ENCODE results near the gene DRAXIN.

DRAXIN gene

GRCh38 chr1:11680270-11681070 lies 11.0 kb upstream of the DRAXIN start:
- peak overlapping the region; percentile 76 for H3K27ac ChIP-seq
- TF ChIP-seq ZFX (IDR thresholded peaks at IDR 0.05): peak; percentile 60; the same call in 1 of the 2 replicates
- TF ChIP-seq, protein P1, sequence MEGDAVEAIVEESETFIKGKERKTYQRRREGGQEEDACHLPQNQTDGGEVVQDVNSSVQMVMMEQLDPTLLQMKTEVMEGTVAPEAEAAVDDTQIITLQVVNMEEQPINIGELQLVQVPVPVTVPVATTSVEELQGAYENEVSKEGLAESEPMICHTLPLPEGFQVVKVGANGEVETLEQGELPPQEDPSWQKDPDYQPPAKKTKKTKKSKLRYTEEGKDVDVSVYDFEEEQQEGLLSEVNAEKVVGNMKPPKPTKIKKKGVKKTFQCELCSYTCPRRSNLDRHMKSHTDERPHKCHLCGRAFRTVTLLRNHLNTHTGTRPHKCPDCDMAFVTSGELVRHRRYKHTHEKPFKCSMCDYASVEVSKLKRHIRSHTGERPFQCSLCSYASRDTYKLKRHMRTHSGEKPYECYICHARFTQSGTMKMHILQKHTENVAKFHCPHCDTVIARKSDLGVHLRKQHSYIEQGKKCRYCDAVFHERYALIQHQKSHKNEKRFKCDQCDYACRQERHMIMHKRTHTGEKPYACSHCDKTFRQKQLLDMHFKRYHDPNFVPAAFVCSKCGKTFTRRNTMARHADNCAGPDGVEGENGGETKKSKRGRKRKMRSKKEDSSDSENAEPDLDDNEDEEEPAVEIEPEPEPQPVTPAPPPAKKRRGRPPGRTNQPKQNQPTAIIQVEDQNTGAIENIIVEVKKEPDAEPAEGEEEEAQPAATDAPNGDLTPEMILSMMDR (conservative IDR thresholded peaks at IDR 0.05): no peak

- TF ChIP-seq, protein P1 (conservative IDR thresholded peaks at IDR 0.05): no peak
- TF ChIP-seq ZFX (IDR thresholded peaks at IDR 0.05): no peak
- peak within 1 kb of the TSS; percentile 76 for H3K27ac ChIP-seq
These were observed 10.3 kb upstream of the DRAXIN start, which contains the start of gene MAD2L2 for GRCh38 chr1:11681071-11681771. MAD2L2 (minus strand) TSS chr1:11681148; CDS start chr1:11680601, 547 bp downstream.

- peak overlapping the region; percentile 76 for H3K27ac ChIP-seq
- TF ChIP-seq ZFX (IDR thresholded peaks at IDR 0.05): no peak
- TF ChIP-seq, protein P1 (conservative IDR thresholded peaks at IDR 0.05): no peak
These were observed 9.2 kb upstream of the DRAXIN start for GRCh38 chr1:11682287-11682771.

DNA sequence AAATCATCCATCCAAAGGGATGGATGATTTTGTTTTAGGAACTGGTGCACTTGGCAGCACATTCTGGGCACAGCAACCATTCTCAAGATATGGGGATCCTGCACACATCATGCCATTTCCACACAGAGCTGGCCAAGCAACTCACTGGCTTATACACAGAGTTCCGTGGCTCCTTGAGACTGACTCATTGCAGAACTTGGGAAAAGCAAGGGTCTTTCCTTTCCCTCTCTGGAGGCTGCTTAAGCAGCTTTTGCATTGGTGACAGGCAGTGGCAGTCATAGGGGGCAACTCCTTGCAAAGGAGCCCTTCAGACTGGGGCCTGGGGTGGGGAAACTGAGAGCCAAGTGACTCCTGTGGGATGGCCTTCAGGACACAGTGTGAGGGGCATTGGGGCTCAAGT lies 8.7 kb upstream of the DRAXIN start:
- H3K27ac ChIP-seq: no peak overlapping the region; the same call in 1 of the 2 replicates
- TF ChIP-seq ZFX (IDR thresholded peaks at IDR 0.05): no peak
- TF ChIP-seq, protein P1 (conservative IDR thresholded peaks at IDR 0.05): no peak

DNA sequence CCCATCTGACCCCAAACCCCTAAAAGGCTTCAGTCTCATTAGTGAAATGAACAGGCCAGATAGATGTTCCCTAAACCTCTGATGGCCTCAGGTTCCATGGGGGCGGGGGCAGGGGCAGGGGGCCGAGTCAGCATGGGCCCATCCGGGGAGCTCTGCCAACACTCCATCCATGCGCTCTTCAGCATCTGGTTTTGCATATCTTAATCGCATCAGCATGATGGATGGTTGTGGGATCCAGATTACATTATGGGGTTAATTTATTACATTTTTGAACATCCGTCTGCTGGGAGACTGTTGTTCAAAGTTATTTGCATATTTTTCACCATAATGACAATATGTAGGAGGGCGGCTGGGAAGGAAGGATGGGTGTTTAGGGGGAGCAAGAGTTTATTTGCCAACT lies 7.4 kb upstream of the DRAXIN start:
- TF ChIP-seq, protein P1 (conservative IDR thresholded peaks at IDR 0.05): no peak
- no peak for TF ChIP-seq ZFX (IDR thresholded peaks at IDR 0.05)
- H3K27ac ChIP-seq: no peak overlapping the region

- no peak overlapping the region for H3K27ac ChIP-seq
- TF ChIP-seq, protein P1 (conservative IDR thresholded peaks at IDR 0.05): no peak
- no peak for TF ChIP-seq ZFX (IDR thresholded peaks at IDR 0.05)
These were observed 6.2 kb upstream of the DRAXIN start for GRCh38 chr1:11685210-11685752.

Data from C4-2B (cell line).